Endothelial cell of umbilical vein (primary cell): ENCODE data around the gene ATP8B2. TPM values are rescaled to one million over a fixed set of nuclear protein-coding genes. Genes with fewer than 3 reads are reported as not detected.
A peak's percentile ranks its signal among the peaks of the same experiment; 100 is the strongest.
"Not testable (repeated sequence)": the region's sequence is repeated elsewhere in the genome, so short reads cannot be mapped to it uniquely, and the experiment has no call there.

Source experiments
- BruUV-seq: library from RNA; stranded (reverse); fragments of 400-500 nt; replicated peaks from 2 replicates; lab custom pipeline; 2021; lab: Mats Ljungman, UMichigan
- CTCF ChIA-PET: fragments of 300-600, 350-600 bp; sonication (Branson Sonifier 250); formaldehyde crosslinking; loops from one replicate; lab custom pipeline; 2021; ENCODE audit warnings: antibody characterized with exemption, inconsistent platforms; lab: Charles Lee
- POLR2A ChIA-PET: fragments of 300-600, 350-600 bp; sonication (Branson Sonifier 250); formaldehyde crosslinking; loops from one replicate; lab custom pipeline; 2021; ENCODE audit warnings: antibody characterized with exemption, inconsistent platforms; lab: Charles Lee
- DNase-seq: peaks from one replicate; pipeline ENCODE4 v3.0.0-alpha.2; 2011; ENCODE audit warnings: low read depth, low spot score
- FAIRE-seq: peaks from 2 replicates; lab custom pipeline; 2011; peaks lifted over from hg19 to GRCh38; lab: Jason Lieb, UNC
- H2AFZ ChIP-seq: 2 replicates; pipeline ENCODE4 v1.6.0; 2012; ENCODE audit warnings: low read depth, low read length, control low read depth, inconsistent platforms
- H3K27ac ChIP-seq: 2 replicates; pipeline ENCODE4 v1.5.1; 2011; ENCODE audit warnings: low read depth, mild to moderate bottlenecking, control low read depth, low read length, moderate library complexity; ENCODE audit not compliant: insufficient read depth
- H3K27me3 ChIP-seq, 2 experiments: 2 replicates each; pipeline versions ENCODE4 v1.6.0 to v1.6.1; 2011; ENCODE audit warnings: low read length in 2 of 2, mixed read lengths in 1 of 2; ENCODE audit not compliant: control insufficient read depth in 2 of 2, insufficient read depth in 2 of 2
- H3K36me3 ChIP-seq, 2 experiments: 2 replicates in 1 of 2; 3 replicates in 1 of 2; pipeline ENCODE4 v1.5.1; 2011; ENCODE audit warnings: low read length in 2 of 2, mild to moderate bottlenecking in 1 of 2, moderate library complexity in 1 of 2; ENCODE audit not compliant: control insufficient read depth in 2 of 2, insufficient read depth in 2 of 2; ENCODE audit errors: extremely low read depth in 1 of 2
- H3K4me1 ChIP-seq: 3 replicates; pipeline ENCODE4 v1.5.1; 2011; ENCODE audit warnings: mild to moderate bottlenecking, low read length; ENCODE audit not compliant: control insufficient read depth, insufficient read depth; ENCODE audit errors: extremely low read depth
- H3K4me2 ChIP-seq: 2 replicates; pipeline ENCODE4 v1.6.1; 2011; ENCODE audit warnings: low read length, control low read depth, mixed read lengths; ENCODE audit not compliant: insufficient read depth
- H3K4me3 ChIP-seq, 3 experiments: fragments of 200-600 bp in 1 of 3; sonication (generic), shearing (Covaris generic) in 1 of 3; replicated peaks in 1 of 3; 2 replicates each; pipeline ENCODE4 v1.5.1; 2011 to 2016; ENCODE audit warnings: control low read depth in 3 of 3, low read length in 3 of 3, mild to moderate bottlenecking in 2 of 3, inconsistent platforms in 1 of 3, low read depth in 1 of 3, moderate library complexity in 1 of 3; ENCODE audit not compliant: insufficient read depth in 1 of 3
- H3K79me2 ChIP-seq: 2 replicates; pipeline ENCODE4 v1.6.0; 2012; ENCODE audit warnings: low read length, inconsistent platforms; ENCODE audit not compliant: control insufficient read depth, insufficient read depth
- H3K9ac ChIP-seq: replicated peaks from 2 replicates; pipeline ENCODE3; 2011; ENCODE audit warnings: low read length, control low read depth; ENCODE audit not compliant: insufficient read depth; ENCODE audit errors: extremely low read depth
- H3K9me1 ChIP-seq: replicated peaks from 3 replicates; pipeline ENCODE4 v1.6.0; 2011; ENCODE audit warnings: mild to moderate bottlenecking, low read length; ENCODE audit not compliant: control insufficient read depth, insufficient read depth; ENCODE audit errors: extremely low read depth
- H3K9me3 ChIP-seq: replicated peaks from 2 replicates; pipeline ENCODE4 v1.5.1; 2012; ENCODE audit warnings: low read length, inconsistent platforms; ENCODE audit not compliant: control insufficient read depth, insufficient read depth
- H4K20me1 ChIP-seq: replicated peaks from 2 replicates; pipeline ENCODE3; 2011; ENCODE audit warnings: mild to moderate bottlenecking, low read length; ENCODE audit not compliant: control insufficient read depth, insufficient read depth; ENCODE audit errors: extremely low read depth
- CTCF ChIP-seq, 2 donors: IDR thresholded peaks; 1 replicate in 1 of 2; 2 replicates in 1 of 2; pipeline ENCODE4 v1.5.1; 2011; ENCODE audit warnings: low read length in 2 of 2, mild to moderate bottlenecking in 2 of 2, moderate library complexity in 2 of 2, control low read depth in 1 of 2, inconsistent platforms in 1 of 2, low read depth in 1 of 2; ENCODE audit not compliant: insufficient read depth in 1 of 2; ENCODE audit errors: extremely low read depth in 1 of 2
- EZH2 ChIP-seq: IDR thresholded peaks from 2 replicates; pipeline ENCODE4 v1.6.1; 2012; ENCODE audit warnings: borderline replicate concordance, low read depth, mild to moderate bottlenecking, moderate library complexity, low read length, inconsistent platforms; ENCODE audit not compliant: severe bottlenecking
- FOS ChIP-seq: IDR thresholded peaks from 2 replicates; pipeline ENCODE4 v1.6.1; 2011; ENCODE audit warnings: mild to moderate bottlenecking, low read length, moderate library complexity, borderline replicate concordance; ENCODE audit not compliant: insufficient read depth
- GATA2 ChIP-seq: IDR thresholded peaks from 2 replicates; pipeline ENCODE4 v1.7.0; 2011; ENCODE audit warnings: low read depth, mild to moderate bottlenecking, moderate library complexity, mixed read lengths, low read length; ENCODE audit not compliant: insufficient read length, insufficient read depth
- JUN ChIP-seq: IDR thresholded peaks from 2 replicates; pipeline ENCODE4 v1.6.1; 2011; ENCODE audit warnings: borderline replicate concordance, low read depth; ENCODE audit not compliant: insufficient read length, insufficient read depth
- MAX ChIP-seq: IDR thresholded peaks from 2 replicates; pipeline ENCODE4 v1.6.1; 2011; ENCODE audit not compliant: insufficient read depth, insufficient read length
- MYC ChIP-seq: IDR thresholded peaks from one replicate; pipeline ENCODE4 v1.6.1; 2011; ENCODE audit warnings: mild to moderate bottlenecking, low read depth, low read length
- POLR2A ChIP-seq: IDR thresholded peaks from 2 replicates; pipeline ENCODE4 v1.6.1; 2012; ENCODE audit warnings: low read depth, mild to moderate bottlenecking, control low read depth, low read length
- POLR2AphosphoS5 ChIP-seq: IDR thresholded peaks from 2 replicates; pipeline ENCODE4 v1.6.1; 2012; ENCODE audit warnings: low read depth, mild to moderate bottlenecking, control low read depth, low read length, moderate library complexity; ENCODE audit not compliant: insufficient read depth
- dilution Hi-C: fragments of 300-500 bp; cut with MboI; formaldehyde crosslinking; loops from one replicate; pipeline ENCODE4 v1.15.0; 2019; ENCODE audit warnings: low sequenced_read_pairs; ENCODE audit not compliant: extremely low pct_ligation_motif_present
- intact Hi-C: fragments of 100-400 bp; cut with micrococcal nuclease; formaldehyde crosslinking; loops from one replicate; pipeline ENCODE4 v1.10.0; 2022
- polyA plus RNA-seq, 4 experiments: library from polyadenylated mRNA; depleted of rRNA in 3 of 4; stranded (reverse) in 3 of 4; unstranded in 1 of 4; fragments of >200 nt; gene quantifications; 2 replicates each; pipeline versions ENCODE4 v1.2.1 to v1.2.3, GENCODE V29; 2011 to 2012; ENCODE audit warnings: missing spikeins in 1 of 4
- total RNA-seq: library from RNA; stranded (reverse); gene quantifications from 2 replicates; pipeline ENCODE4 v1.2.3, GENCODE V29; 2021

ATP8B2 gene
- total and polyA plus RNA-seq, 2 donors (not counting 3 experiments of a cell fraction or from before 2014, with no cell fraction given) = 64.7 to 72.8 TPM

- no peak within 1 kb of the TSS for H3K27ac ChIP-seq
- intact Hi-C loops (no loop called here), dilution Hi-C loops (no loop called here)
- H3K4me2 ChIP-seq = no peak within 1 kb of the TSS
- ChIA-PET POLR2A (no interaction called here), CTCF (interaction anchor here (1.1 to 7.8 kb wide), 2 partner anchors 9 to 14 kb away, joined by 4 to 210 read pairs; no protein-coding TSS in a partner anchor)
- H3K27me3 ChIP-seq = peaks cover 0 to 8% of the 10 kb centered on the region in 2 experiments
- H3K36me3 ChIP-seq = no peaks in the 10 kb centered on the region
- peak; percentile 51 for DNase-seq
- H3K9me3 ChIP-seq = no peaks in the 10 kb centered on the region
- no peak within 1 kb of the TSS for H3K4me3 ChIP-seq
- H3K4me1 ChIP-seq = no peaks in the 10 kb centered on the region
- no peak for TF ChIP-seq POLR2AphosphoS5
- TF ChIP-seq JUN = no peak
- TF ChIP-seq POLR2A = no peak
- no peak for TF ChIP-seq MAX
- no peak for TF ChIP-seq MYC
- no peak for TF ChIP-seq GATA2
- no peak for TF ChIP-seq EZH2
- no peak for TF ChIP-seq CTCF (IDR thresholded peaks at IDR 0.05; ENCODE audit: extremely low read depth in 1 of 2, insufficient read depth in 1 of 2, low read depth in 1 of 2, low read length in 2 of 2)
- no peak for TF ChIP-seq FOS
- no peak within 1 kb of the TSS for H3K9ac ChIP-seq
- H3K9me1 ChIP-seq = no peaks in the 10 kb centered on the region
- peak; percentile 15 for FAIRE-seq
- H2AFZ ChIP-seq = no peak within 1 kb of the TSS
- H3K79me2 ChIP-seq = no peaks in the 10 kb centered on the region
- BruUV-seq = no TSS peak
- no peaks in the 10 kb centered on the region for H4K20me1 ChIP-seq
Measured at GRCh38 chr1:154320882-154321608, 4.3 kb upstream of the ATP8B2 start, which contains the start of gene AQP10. Gene AQP10 (plus strand): TSS chr1:154321093. CDS start chr1:154321156, 63 bp downstream.

GRCh38 chr1:154321609-154321934 is 3.8 kb upstream of the ATP8B2 start:
- H3K9me1 ChIP-seq, H3K79me2 ChIP-seq, H4K20me1 ChIP-seq, H3K4me3 ChIP-seq, intact Hi-C loops, dilution Hi-C loops, H3K36me3 ChIP-seq, H3K9me3 ChIP-seq, H3K27ac ChIP-seq, H3K27me3 ChIP-seq, BruUV-seq, FAIRE-seq, H3K9ac ChIP-seq, POLR2A ChIA-PET, H2AFZ ChIP-seq, DNase-seq, H3K4me2 ChIP-seq, H3K4me1 ChIP-seq: not testable (repeated sequence)
- CTCF ChIA-PET = interaction anchor here (7.8 kb wide), 1 partner anchor 13 kb away, joined by 210 read pairs; no protein-coding TSS in a partner anchor
